Loucy (cell line): ENCODE measurements around the gene MXD3.
"Not testable (repeated sequence)": the region's sequence is repeated elsewhere in the genome, so short reads cannot be mapped to it uniquely, and the experiment has no call there.

ENCODE experiments used
- H2AFZ ChIP-seq: fragments of 200-600 bp; sonication (generic); 2 replicates; pipeline ENCODE4 v1.6.0; 2016; ENCODE audit warnings: antibody characterized with exemption, mild to moderate bottlenecking, low read length, moderate library complexity
- H3F3A ChIP-seq: fragments of 200-600 bp; 2 replicates; pipeline ENCODE4 v1.6.0; 2016; ENCODE audit warnings: antibody characterized with exemption, low read depth, mild to moderate bottlenecking
- H3K27me3 ChIP-seq: fragments of 200-600 bp; sonication (generic); 2 replicates; pipeline ENCODE4 v1.6.1; 2014; ENCODE audit warnings: low read length, mild to moderate bottlenecking; ENCODE audit not compliant: insufficient read depth, poor library complexity, severe bottlenecking
- H3K36me3 ChIP-seq: fragments of 200-600 bp; sonication (generic); 2 replicates; pipeline ENCODE4 v1.6.1; 2016; ENCODE audit warnings: low read length; ENCODE audit not compliant: insufficient read depth
- H3K4me1 ChIP-seq: fragments of 200-600 bp; sonication (generic); 2 replicates; pipeline ENCODE4 v1.5.1; 2014; ENCODE audit warnings: low read length, mild to moderate bottlenecking; ENCODE audit not compliant: insufficient read depth, poor library complexity, severe bottlenecking
- H3K4me2 ChIP-seq: fragments of 200-600 bp; sonication (generic); 2 replicates; pipeline ENCODE4 v1.6.0; 2014; ENCODE audit warnings: antibody characterized with exemption, low read length, low read depth, mild to moderate bottlenecking; ENCODE audit not compliant: poor library complexity, severe bottlenecking
- H3K4me3 ChIP-seq: fragments of 200-600 bp; sonication (generic); 2 replicates; pipeline ENCODE4 v1.5.1; 2014; ENCODE audit warnings: low read length, mild to moderate bottlenecking, mixed read lengths; ENCODE audit not compliant: poor library complexity, severe bottlenecking
- H3K79me2 ChIP-seq: fragments of 200-600 bp; sonication (generic); 2 replicates; pipeline ENCODE4 v1.6.1; 2014; ENCODE audit warnings: low read length; ENCODE audit not compliant: insufficient read depth
- H3K9ac ChIP-seq: fragments of 200-600 bp; sonication (generic); 2 replicates; pipeline ENCODE4 v1.6.0; 2014; ENCODE audit warnings: mild to moderate bottlenecking, low read depth, low read length, moderate library complexity; ENCODE audit not compliant: poor library complexity, severe bottlenecking
- H3K9me2 ChIP-seq: fragments of 200-600 bp; sonication (generic); replicated peaks from 2 replicates; pipeline ENCODE4 v1.6.1; 2016; ENCODE audit warnings: low read depth, low read length, mixed read lengths
- H3K9me3 ChIP-seq: fragments of 200-600 bp; sonication (generic); 2 replicates; pipeline ENCODE4 v1.6.1; 2014; ENCODE audit warnings: mild to moderate bottlenecking, antibody characterized with exemption, low read length, low read depth; ENCODE audit not compliant: insufficient read depth
- H4K20me1 ChIP-seq: fragments of 200-600 bp; sonication (generic); 2 replicates; pipeline ENCODE4 v1.6.0; 2014; ENCODE audit warnings: antibody characterized with exemption, low read length, mild to moderate bottlenecking; ENCODE audit not compliant: insufficient read depth, poor library complexity, severe bottlenecking
- CTCF ChIP-seq: fragments of 200-600 bp; sonication (generic); conservative IDR thresholded peaks from 2 replicates; pipeline ENCODE4 v1.5.1; 2014; ENCODE audit warnings: mild to moderate bottlenecking, antibody characterized with exemption, low read length
- EZH2phosphoT487 ChIP-seq: fragments of 200-600 bp; IDR thresholded peaks from 2 replicates; pipeline ENCODE4 v1.6.1; 2018; ENCODE audit warnings: antibody characterized with exemption, mild to moderate bottlenecking, moderate library complexity, borderline replicate concordance

The MXD3 gene

GRCh38 chr5:177261510-177261909 is 50.2 kb downstream of the MXD3 start:
- no peaks in the 10 kb centered on the region for H3K9me2 ChIP-seq
- no peak overlapping the region for H2AFZ ChIP-seq
- H3K4me2 ChIP-seq, result no peak overlapping the region

DNA sequence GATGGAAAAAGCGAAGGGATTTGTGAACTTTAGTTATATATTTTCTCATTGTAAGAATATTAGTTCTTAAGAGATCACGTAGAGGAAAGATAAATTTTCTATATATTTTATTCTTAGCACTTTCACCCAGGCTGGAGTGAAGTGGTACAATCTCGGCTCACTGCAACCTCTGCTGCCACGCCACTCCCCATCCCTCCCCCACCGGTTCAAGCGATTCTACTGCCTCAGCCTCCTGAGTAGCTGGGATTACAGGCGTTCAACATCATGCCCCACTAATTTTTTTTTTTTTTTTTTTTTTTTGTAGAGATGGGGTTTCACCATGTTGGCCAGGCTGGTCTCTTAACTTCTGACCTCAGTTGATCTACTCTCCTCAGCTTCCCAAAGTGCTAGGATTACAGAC is 50.7 kb downstream of the MXD3 start:
- Histone ChIP-seq H2AFZ (no peak overlapping the region), H3K9me2 (no peaks in the 10 kb centered on the region), H3F3A (no peaks in the 10 kb centered on the region), H3K79me2 (no peaks in the 10 kb centered on the region), H3K9me3 (no peaks in the 10 kb centered on the region), H3K9ac (no peak overlapping the region), H3K4me1 (no peaks in the 10 kb centered on the region), H4K20me1 (no peaks in the 10 kb centered on the region), H3K4me2 (no peak overlapping the region), H3K36me3 (peaks cover 26% of the 10 kb centered on the region; the same call in 1 of the 2 replicates), H3K4me3 (no peak overlapping the region), H3K27me3 (no peaks in the 10 kb centered on the region)
- TF ChIP-seq EZH2phosphoT487, result no peak
- TF ChIP-seq CTCF, result no peak

More at GRCh38 chr5:177261510-177261909, 50.2 kb downstream of the MXD3 start:
- Histone ChIP-seq H3K9me3 (no peaks in the 10 kb centered on the region), H3K27me3 (no peaks in the 10 kb centered on the region), H4K20me1 (no peaks in the 10 kb centered on the region), H3F3A (no peaks in the 10 kb centered on the region), H3K4me3 (no peak overlapping the region), H3K4me1 (no peaks in the 10 kb centered on the region), H3K9ac (no peak overlapping the region), H3K79me2 (no peaks in the 10 kb centered on the region), H3K36me3 (peaks cover 26% of the 10 kb centered on the region; the same call in 1 of the 2 replicates)
- TF ChIP-seq EZH2phosphoT487 (no peak), CTCF (no peak)

- H3K4me1 ChIP-seq, H3K9me2 ChIP-seq, H2AFZ ChIP-seq, H3K4me2 ChIP-seq, H3F3A ChIP-seq, H3K9ac ChIP-seq, H3K27me3 ChIP-seq, H3K4me3 ChIP-seq, H3K79me2 ChIP-seq, H3K9me3 ChIP-seq, H4K20me1 ChIP-seq: not testable (repeated sequence)
- H3K36me3 ChIP-seq, result peaks cover 28% of the 10 kb centered on the region; the same call in 1 of the 2 replicates
These were observed 53.0 kb downstream of the MXD3 start for GRCh38 chr5:177258711-177259110.
